Sigmoid colon (tissue), 4 donors: Measurements from ENCODE around the gene STK11IP.

Experiments
- CTCF ChIP-seq, 4 experiments: fragments of 450-650 bp in 3 of 4; fragments of 200-600 bp in 1 of 4; IDR thresholded peaks; one replicate each; pipeline ENCODE4 v1.5.1; 2016 to 2019; ENCODE audit warnings: antibody characterized with exemption in 4 of 4, mild to moderate bottlenecking in 3 of 4, moderate library complexity in 2 of 4
- EP300 ChIP-seq, 4 donors: sonication (generic); formaldehyde crosslinking; IDR thresholded peaks; one replicate each; pipeline ENCODE4 v1.6.1; 2017; ENCODE audit warnings: antibody characterized with exemption in 4 of 4
- POLR2AphosphoS5 ChIP-seq, 4 donors: sonication (generic); formaldehyde crosslinking; IDR thresholded peaks; one replicate each; pipeline ENCODE4 v1.6.1; 2017; ENCODE audit warnings: antibody characterized with exemption in 4 of 4

GRCh38 chr2:219561179-219562048, 36.2 kb upstream of the STK11IP start:
- TF ChIP-seq CTCF (IDR thresholded peaks at IDR 0.05) (no peak), EP300 (IDR thresholded peaks at IDR 0.05) (no peak), POLR2AphosphoS5 (IDR thresholded peaks at IDR 0.05) (no peak)
